LoVo (cell line): ENCODE data around the gene RPS6KA2.
"Not testable (repeated sequence)": the region's sequence is repeated elsewhere in the genome, so short reads cannot be mapped to it uniquely, and the experiment has no call there.

Experiments used
- DNase-seq: peaks from one replicate; pipeline ENCODE4 v3.0.0-alpha.2; 2016; ENCODE audit warnings: low spot score

The RPS6KA2 gene

DNA sequence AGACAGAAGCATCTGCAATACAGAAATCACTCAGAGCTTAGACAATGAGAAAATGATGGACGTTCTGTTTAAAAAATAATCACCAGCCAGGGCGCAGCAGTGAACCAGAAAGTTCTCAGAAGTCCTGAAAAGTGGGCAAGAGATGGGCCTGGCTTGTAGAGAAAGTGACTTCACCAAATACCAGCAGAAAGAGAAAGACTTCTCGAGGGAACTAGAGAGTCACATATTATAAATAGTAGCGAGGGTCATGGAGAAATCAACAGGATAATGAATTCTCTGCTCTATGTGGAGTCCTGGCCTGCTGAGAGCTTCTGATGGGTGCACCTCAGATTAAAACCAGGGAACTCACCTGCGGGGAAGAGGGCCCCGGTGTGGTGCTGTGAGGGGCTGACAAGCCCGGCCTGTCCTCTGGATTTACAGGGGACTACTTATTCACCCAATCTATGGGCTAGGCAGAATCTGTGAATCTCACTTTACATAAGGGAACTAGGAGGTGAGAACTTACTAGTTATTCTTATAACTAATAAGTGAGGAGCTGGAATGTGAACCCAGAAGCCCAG is 35.0 kb downstream of the RPS6KA2 start:
- no peak for DNase-seq

DNA sequence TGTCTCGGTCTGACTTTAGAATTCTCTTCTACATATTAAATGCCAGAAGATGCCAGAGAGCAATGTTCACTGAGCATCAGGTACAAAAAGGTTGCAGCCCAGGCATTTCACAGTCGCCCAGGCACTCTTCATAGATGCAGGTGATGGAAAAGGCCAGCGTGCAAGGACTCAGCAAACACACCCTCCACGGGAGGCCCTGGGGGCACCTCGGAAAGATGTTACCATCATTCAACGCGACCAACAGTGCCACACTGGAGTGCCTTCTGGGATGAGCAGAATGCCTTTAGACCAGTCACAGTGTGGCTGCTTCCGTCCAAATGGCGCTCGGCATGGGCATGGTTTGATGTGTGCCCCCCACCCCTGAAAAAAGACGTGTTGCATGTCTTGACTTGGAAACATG is 36.0 kb downstream of the RPS6KA2 start:
- no peak for DNase-seq

DNA sequence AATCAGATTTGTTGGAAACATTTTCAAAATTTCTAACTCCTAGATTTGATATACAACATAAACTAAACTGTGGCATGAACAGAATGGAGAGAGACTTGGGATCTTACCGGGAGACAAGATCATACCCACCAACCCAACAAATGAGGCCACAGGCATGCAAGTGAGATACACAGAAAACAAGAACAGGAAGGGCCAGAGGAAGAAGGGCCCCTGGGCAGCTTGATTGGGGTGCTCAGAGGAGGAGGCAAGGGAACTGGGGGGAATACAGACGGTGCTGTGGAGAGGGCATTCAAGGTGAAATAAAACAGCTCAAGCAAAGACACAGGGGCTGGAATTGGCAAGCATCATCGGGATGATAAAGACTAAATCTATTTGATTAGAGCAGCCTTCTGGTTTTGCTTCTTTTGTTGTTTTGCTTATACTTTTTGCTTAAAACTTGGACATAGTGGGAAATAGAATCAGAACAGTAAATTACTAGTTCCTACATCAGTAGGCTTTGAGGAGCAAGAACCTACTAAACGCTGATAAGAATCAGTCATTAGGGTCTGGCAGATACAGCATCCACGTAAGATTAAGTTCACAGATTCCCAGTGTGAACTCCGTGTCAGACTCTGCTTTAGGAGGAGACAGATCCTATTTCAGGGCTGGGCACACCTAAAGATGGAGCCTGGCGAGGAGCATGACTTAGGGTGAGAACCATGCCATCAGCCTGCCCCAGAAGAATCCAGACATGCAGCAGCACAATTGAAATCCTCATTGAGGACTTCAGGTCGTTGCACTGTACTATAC is 37.1 kb downstream of the RPS6KA2 start:
- DNase-seq = no peak

DNA sequence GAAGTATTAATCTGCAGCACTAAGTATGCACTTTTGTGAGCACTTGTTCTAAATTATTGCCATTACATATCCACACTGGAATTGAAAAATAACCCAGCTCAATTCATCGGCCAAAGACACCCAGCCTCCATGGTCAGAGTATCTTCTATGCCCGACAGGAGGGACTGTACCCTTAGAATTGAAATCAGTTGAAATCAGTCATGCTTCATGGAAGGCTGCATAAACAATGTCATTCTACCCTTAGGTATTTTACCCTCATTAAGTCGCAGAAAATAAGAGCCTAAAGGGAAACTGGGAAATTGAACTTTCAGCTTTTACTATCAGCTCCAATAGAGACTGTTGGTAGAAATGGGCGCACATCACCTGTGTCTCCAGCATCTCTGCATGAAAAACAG is 37.7 kb downstream of the RPS6KA2 start:
- DNase-seq = no peak

DNA sequence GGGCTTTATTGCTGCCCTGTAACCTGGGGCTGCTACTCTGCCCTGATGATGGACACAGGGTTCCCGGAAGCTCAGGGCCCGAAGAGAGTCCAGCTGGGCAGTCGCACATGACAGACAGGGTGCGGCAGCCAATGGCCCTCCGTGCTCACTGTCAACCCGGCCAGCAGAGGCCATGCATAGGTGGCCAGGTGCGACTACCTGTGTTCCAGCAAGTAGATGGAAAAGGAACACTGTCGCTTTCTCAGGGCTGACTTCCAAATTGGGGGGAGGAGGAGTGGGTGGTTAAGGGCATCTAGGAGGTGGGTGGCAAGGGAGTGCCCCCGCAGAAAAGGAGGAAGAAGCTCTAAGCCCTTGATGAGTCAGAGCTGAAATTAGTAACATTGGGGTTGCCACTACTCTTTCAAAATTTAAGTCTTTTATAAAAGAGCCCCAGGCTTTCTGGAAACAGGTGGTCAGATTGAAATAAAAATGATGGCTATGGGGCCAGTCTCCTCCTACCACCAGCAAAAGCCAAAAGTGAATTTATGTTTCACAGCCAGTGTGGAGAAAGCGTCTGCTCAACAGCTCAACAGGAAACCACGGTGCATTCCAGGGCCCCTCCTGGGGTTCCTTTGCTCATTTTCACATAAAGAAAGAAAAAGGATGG is 38.2 kb downstream of the RPS6KA2 start:
- no peak for DNase-seq

DNA sequence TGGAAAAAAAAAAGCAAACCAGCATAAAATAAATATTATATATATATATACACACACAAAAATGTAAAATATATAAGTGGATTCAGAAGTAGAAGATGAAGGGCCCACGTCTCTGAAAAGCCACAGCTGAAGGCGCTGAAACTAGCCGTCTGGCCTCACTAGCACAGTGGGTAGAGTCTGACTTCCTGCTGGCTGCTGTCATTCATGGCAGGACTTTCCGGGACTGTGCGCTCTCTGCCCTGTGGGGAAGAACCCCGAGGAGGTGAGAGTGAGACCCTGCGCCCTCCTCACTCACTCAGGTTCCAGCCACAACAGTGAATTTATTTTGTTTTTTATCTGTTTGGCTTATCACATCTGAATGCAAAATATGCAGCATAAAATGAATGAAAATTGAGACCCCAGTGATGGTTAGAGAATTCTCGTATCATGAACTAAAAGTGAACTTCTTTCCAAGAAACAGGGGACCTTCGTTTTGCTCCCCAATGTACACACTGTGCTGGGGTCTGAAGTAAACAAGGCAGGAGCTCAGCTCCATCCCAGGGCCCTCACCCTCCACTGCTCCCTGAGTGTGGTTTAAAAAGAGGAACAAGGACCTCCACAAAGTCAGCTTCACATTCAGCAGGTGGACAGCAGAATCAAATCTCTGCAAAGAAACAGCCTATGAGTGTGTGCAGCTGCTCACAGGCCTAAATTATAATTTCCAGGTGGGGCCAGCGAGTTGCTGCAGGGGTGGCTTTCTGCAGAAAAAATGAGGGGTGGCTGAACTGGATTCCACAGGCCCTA is 39.2 kb downstream of the RPS6KA2 start:
- DNase-seq = no peak

DNA sequence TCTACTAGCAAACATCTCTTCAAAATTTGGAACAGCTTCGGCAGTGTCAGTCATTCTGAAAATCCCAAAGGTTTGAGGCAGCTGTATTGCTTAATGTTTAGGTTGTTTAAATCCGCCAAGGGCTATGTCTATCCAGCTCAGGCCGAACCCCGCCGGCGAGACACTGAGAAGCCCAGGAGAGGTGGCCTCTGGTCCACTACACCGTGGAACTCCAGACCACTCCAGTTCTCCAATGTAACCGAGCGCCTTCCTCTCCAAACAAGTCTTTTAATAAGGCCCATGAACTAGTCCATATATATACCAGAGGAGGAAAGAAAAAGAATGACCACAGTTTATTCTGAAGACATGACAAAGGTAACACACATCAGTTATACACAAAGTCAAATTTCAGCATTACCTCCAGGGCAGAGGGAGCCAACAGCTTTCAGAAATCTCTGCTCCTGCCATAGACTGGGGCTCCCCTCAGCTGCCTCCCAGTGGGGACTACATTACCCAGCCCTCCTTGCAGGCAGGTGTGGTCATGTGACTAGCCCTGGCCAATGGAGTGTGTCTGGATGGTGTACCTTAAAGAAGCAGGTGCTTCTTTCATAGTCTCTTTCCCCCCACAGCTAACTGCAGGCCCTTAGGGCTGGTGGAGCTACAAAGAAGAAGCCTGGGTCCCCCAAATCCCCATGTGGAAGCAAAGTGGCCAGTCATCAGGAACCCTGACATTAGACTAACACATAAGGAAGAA is 40.5 kb downstream of the RPS6KA2 start, which contains the start of gene RAMACL:
RAMACL (minus strand) TSS at position 255 of the 733 bp plus-strand sequence; CDS start at position 54, 201 bp downstream.
- DNase-seq = no peak

DNA sequence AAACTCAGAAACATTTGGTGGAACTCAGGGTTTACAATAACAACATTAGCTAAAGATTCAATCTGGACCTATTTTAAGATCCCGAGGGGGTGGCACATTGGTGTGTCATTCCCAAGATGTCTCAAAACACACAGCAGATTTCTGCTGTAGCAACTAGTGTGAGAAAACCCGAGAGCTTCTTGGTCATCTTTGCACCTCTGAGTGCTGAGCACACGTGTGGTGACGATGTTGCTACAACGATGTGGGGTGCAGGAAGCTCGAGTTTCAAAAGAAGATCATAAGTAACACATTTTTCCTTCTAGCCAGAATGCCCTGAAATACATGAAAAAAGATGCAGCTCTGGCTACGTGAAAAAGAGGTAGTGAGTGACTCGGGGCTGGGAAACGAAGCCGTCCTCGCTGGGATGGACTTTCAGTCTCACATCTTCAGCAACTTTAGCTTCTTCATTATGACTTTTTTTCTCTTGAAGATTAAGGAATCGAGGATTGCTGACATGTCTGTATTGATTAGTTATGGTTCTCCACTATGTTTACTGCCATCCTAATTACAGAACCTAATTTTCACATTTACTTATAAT is 42.1 kb downstream of the RPS6KA2 start:
- no peak for DNase-seq

DNA sequence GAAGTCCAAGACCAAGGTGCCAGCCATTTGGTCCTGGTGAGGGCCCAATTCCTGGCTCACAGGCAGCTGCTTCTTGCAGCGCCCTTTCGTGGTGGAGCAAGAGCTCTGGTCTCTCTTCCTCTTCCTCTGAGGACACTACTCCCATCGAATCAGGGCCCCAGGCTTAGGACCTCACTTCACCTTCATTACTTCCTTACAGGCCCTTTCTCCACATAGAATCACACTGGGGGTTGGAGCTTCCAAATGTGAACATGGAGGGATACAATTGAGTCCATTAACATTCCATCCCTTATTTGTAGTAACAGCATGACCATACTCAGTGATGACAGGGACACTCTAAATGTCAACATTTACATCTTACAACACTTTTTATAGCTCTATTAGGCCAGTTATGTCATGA is 42.9 kb downstream of the RPS6KA2 start:
- DNase-seq = no peak

DNA sequence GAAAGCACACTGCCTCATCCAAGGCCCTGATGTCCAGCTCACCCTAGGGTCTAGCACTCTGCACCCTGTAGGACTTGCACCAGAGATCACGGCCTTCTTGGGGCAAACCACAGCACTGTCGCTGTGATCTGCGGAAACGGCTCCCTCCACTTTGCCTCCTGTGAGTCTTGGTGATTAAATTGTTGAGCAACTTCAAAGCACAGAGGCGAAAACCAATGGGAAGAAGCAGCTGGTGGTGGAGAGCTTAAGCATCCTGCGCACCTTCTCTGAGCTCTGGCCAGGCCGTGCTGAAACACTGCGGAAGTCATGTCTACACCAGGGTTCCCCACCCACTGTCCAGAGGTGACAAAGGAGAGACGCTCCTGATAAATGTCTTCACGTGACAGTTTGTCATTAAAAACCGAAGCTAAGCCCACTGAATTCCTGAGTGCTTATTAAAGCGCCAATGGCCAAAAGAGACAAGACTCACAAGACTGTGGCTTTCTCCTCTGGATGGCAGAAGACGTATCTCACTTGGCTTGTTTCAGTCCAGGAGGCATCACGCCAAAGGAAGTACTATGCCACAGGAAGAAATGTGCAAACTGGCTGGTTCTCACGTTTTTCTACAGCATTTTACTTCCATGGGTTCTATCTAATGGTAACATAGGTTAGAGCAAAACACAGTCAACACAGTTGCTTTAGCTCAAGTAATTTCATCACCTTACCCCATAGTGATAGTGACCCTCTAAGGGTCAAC is 43.7 kb downstream of the RPS6KA2 start:
- DNase-seq = no peak

DNA sequence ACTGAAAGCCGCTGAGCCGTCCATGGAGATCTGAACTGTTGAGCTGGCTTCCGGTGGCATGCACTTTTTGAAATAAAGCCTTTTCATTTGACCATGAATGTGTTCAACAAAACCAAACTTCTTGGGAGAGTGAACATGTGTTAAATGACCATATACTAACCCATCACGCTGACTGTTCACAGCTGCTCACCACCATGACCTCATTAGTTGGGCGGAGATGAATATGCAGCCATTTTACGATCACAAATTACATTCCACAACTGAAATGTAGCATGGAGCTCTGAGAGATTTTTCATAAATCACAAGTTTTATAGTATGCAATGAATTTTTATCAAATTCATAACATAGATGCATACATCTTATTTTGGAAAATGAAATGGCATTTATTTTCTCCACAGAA is 44.8 kb downstream of the RPS6KA2 start:
- DNase-seq = no peak

DNA sequence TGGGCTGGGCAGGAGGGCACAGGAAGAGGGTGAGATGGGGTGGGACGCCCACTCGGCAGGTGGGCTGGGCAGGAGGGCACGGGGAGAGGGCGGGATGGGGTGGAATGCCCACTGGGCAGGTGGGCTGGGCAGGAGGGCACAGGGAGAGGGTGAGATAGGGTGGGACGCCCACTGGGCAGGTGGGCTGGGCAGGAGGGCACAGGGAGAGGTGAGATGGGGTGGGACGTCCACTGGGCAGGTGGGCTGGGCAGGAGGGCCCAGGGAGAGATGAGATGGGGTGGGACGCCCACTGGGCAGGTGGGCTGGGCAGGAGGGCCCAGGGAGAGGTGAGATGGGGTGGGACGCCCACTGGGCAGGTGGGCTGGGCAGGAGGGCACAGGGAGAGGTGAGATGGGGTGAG is 45.2 kb downstream of the RPS6KA2 start:
- DNase-seq = not testable (repeated sequence)

DNA sequence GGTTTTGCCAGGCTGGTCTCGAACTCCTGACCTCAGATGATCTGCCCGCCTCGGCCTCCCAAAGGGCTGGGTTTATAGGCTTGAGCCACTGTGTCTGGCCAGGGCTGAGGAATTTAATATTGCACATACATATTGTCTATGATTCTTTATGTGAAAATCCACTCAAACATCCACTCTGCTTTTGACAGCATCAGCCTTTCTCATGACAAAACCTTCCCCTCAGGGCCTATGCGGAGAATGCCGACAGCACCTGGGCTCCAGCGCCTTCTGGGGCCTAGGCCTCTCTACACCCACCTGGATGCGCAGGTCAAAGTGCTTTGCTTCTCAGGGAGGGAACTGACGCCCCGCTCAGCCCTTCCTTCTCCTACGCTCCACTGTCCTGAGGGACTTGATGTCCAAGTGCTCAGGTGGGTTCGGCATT is 46.0 kb downstream of the RPS6KA2 start:
- DNase-seq = no peak

DNA sequence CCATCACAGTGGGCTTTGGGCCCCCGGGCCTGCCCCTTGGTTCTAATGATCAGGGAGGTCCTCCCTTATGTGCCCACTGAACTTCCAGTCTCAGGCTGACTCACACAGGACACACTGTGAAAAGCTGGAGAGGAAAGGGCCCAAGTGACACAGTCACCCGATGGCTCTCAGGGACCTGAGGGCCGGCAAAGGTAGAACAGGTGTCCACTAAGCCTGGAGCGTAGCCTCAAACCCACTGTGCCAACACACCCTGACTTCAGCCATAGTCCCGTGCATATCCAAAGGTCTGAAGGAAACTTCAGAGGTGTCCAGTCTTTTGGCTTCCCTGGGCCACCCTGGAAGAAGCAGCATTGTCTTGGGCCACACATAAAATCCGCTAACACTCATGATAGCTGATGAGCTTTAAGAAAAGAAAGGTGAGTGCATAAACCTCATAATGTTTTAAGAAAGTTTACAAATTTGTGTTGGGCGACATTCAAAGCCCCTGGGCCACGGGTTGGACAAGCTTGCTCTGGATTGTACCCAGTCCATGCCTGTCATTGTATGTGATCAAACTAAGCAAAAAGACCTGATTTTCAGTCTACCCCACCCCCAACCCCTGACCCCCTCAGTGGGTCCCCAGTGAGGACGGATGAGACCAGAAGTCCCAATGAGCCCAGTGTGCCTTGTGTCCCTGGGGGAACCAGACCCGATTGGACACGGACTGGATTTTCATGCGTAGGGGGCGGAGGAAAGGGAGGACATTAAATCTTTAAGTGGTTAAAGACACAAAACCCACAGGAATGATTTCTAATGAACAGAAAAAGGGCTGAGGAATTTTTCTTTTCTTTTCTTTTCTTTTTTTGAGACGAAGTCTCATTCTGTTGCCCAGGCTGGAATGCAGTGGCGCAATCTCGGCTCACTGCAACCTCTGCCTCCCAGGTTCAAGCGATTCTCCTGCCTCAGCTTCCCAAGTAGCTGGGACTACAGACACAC is 46.7 kb downstream of the RPS6KA2 start:
- no peak for DNase-seq

DNA sequence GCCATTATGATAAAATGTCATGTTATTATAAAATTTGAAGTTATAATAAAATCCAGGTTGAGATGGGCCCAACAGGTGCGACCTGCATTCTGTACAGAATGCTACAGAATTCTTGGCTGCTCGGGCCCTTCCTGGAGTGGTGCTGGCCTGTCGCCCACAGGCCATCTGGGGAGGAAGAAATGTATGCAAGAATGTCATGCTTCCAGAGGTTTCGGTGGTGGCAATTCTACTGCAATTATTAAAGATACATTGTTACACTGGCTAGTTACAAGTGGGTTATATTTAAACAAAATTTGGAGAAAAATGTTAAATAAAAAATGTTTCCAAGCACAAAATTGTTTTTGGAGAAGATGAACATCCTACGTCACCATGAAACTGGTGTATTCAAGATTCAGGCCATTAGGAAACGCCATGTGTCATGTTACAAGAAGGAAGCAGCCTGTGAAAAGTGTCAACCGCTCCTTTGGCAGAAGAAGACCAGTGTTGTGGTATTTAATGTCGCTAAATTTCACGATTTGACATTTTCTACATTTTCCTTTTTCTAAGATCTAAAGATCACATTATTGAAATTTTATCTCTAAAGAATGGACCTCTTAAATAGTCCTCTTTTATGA is 47.7 kb downstream of the RPS6KA2 start:
- DNase-seq = no peak

DNA sequence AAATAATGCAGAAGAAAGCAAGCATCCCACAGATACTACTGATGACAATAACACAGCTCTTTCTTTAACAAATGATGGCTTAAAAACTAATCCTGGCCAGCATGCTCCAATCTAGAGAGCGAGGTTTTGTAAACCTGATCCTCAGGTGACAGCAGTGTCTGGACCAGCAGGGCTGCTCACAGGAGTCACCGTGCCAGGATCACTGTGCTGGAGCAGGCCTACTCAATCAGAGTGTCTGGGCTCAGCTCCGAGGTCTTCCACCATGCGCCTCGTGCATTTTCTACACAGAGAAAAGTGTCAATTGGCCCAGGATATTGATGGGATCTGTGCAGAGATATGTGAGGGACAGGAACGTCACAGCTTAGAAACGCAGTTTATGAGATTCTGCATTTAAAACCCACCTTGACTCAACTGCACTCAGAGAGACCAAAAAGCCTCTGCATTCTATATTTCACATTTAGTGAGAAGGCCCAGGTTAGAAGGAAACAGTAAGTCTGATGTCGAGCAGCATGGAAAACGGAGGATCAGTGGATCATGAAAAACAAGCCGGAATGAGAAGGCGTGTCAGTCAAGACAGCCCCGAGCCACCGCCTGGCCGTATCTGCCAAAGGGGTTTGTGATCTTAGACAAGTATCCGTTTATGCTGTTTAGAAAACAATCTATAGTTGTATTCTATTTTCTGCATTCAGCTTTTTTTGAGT is 48.4 kb downstream of the RPS6KA2 start:
- no peak for DNase-seq

DNA sequence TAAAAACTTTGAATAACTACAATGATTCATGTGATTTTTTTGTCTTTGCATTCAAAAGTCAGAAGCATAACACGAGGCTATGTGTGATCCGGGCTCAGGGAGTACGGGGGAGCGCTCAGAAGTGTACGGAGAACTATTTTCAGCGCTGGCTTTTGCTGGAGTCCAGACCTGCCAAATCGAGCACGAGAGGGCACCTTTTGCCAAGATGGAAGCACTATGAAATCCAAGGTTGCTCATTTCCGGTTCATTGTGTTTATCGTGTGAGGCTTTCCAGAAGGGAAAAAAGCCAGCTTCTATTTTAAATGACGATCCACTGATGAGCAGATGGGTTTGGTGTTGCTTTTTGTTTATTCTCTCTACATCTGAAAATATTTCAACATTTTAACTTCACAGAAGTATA is 51.8 kb downstream of the RPS6KA2 start:
- no peak for DNase-seq

DNA sequence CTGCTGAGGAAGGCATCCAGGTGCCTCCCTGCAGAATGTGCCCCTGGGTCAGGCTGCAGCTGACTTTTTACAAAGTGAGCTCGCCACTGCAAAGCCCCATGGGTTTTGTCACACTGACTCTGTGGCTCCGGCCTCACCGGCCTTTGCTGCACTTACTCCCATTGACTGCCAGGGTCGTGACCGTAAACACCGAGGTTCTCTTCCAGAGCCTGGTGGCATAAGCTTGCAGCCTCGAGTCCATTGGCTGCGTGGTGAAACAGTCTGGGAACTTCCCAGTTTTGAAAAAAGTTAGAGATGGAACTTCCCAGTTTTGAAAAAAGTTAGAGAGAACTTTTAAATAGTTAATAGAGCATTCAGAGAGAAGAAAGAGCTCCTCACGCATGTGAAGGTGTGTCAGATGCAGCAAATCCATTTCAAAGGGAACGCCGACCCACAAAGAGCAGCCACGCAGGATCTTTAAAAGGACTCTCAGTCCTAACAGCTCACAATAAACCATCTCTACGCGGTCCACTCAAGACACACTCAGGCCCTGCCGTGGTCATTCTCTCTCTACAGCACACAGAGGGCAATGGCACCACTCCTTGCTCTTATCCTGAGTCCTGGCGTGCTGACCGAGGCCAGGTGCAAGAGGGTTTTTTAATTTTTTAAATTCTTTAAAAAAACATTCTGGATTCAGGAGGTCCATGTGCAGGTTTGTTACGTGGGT is 53.4 kb downstream of the RPS6KA2 start:
- no peak for DNase-seq
